GM21576 (cell line): Measurements from ENCODE around the gene GPR82.
"Not testable (repeated sequence)": the region's sequence is repeated elsewhere in the genome, so short reads cannot be mapped to it uniquely, and the experiment has no call there.

Experiments
- ATAC-seq: cut with Tn5 transposase; IDR thresholded peaks from one replicate; pipeline ENCODE4 v1.9.1; 2021; ENCODE audit warnings: mild to moderate bottlenecking, moderate library complexity; ENCODE audit not compliant: unreplicated experiment

GPR82 gene

GRCh38 chrX:41718481-41719235 lies 5.3 kb upstream of the GPR82 start:
- no peak for ATAC-seq

- not testable (repeated sequence) for ATAC-seq
Measured at GRCh38 chrX:41719610-41720009, 4.4 kb upstream of the GPR82 start.

GRCh38 chrX:41720125-41720779 lies 3.7 kb upstream of the GPR82 start:
- ATAC-seq = peak; percentile 73

- peak; percentile 32 for ATAC-seq
Measured at GRCh38 chrX:41721590-41721989, 2.4 kb upstream of the GPR82 start.

GRCh38 chrX:41722214-41722613 lies 1.8 kb upstream of the GPR82 start:
- no peak for ATAC-seq

- no peak for ATAC-seq
Measured at GRCh38 chrX:41722816-41723618, 964 bp upstream of the GPR82 start.

GRCh38 chrX:41728125-41728524 lies 4.1 kb downstream of the GPR82 start:
- no peak for ATAC-seq

- no peak for ATAC-seq
Measured at GRCh38 chrX:41730081-41730480, 6.1 kb downstream of the GPR82 start.

- no peak for ATAC-seq
Measured at GRCh38 chrX:41732260-41732659, 8.3 kb downstream of the GPR82 start.

- peak; percentile 95 for ATAC-seq
Measured at GRCh38 chrX:41733939-41734338, 10.0 kb downstream of the GPR82 start.

GRCh38 chrX:41734530-41734929 lies 10.5 kb downstream of the GPR82 start:
- no peak for ATAC-seq

GRCh38 chrX:41737065-41737464 lies 13.1 kb downstream of the GPR82 start:
- no peak for ATAC-seq

GRCh38 chrX:41739871-41740270 lies 15.9 kb downstream of the GPR82 start:
- no peak for ATAC-seq

- ATAC-seq = no peak
Measured at GRCh38 chrX:41750716-41751115, 26.7 kb downstream of the GPR82 start.

- no peak for ATAC-seq
Measured at GRCh38 chrX:41758401-41758800, 34.4 kb downstream of the GPR82 start.

GRCh38 chrX:41759817-41760216 lies 35.8 kb downstream of the GPR82 start:
- ATAC-seq = no peak

GRCh38 chrX:41761169-41761568 lies 37.2 kb downstream of the GPR82 start:
- no peak for ATAC-seq

- ATAC-seq = no peak
Measured at GRCh38 chrX:41761702-41762101, 37.7 kb downstream of the GPR82 start.

- no peak for ATAC-seq
Measured at GRCh38 chrX:41779030-41779564, 55.1 kb downstream of the GPR82 start.
